PC-3 (cell line): ENCODE data around the gene AKR1B15. TPM values are rescaled to one million over a fixed set of nuclear protein-coding genes. Genes with fewer than 3 reads are reported as not detected.
A peak's percentile ranks its signal among the peaks of the same experiment; 100 is the strongest.
"Not testable (repeated sequence)": the region's sequence is repeated elsewhere in the genome, so short reads cannot be mapped to it uniquely, and the experiment has no call there.

ENCODE experiments used
- ATAC-seq: fragments of 200-7000 bp; cut with Tn5 transposase; 2 replicates; pipeline ENCODE4 v1.9.1; 2020; ENCODE audit warnings: mild to moderate bottlenecking, moderate library complexity
- BruUV-seq: library from RNA; stranded (reverse); fragments of 400-500 nt; replicated peaks from 2 replicates; lab custom pipeline; 2021; lab: Mats Ljungman, UMichigan
- CTCF ChIA-PET: fragments of 300-600 bp; sonication (Branson Sonifier 250); formaldehyde crosslinking; loops from one replicate; lab custom pipeline; 2022; ENCODE audit warnings: antibody characterized with exemption; lab: Charles Lee
- POLR2A ChIA-PET: fragments of 300-600 bp; sonication (Branson Sonifier 250); formaldehyde crosslinking; loops from one replicate; lab custom pipeline; 2022; ENCODE audit warnings: antibody characterized with exemption; ENCODE audit not compliant: unreplicated experiment; lab: Charles Lee
- DNase-seq: peaks from one replicate; pipeline ENCODE4 v3.0.0-alpha.2; 2015
- H2AFZ ChIP-seq: fragments of 300-600 bp; sonication (generic); 2 replicates; pipeline ENCODE4 v1.6.0; 2016; ENCODE audit warnings: antibody characterized with exemption, low read length
- H3F3A ChIP-seq: fragments of 300-600 bp; sonication (generic); one replicate; pipeline ENCODE4 v1.6.0; 2017; ENCODE audit warnings: antibody characterized with exemption, low read length, control low read depth, mild to moderate bottlenecking; ENCODE audit not compliant: unreplicated experiment
- H3K27ac ChIP-seq: fragments of 300-600 bp; sonication (generic); 2 replicates; pipeline ENCODE4 v1.5.1; 2016; ENCODE audit warnings: mild to moderate bottlenecking, low read length
- H3K27me3 ChIP-seq: fragments of 300-600 bp; sonication (generic); 2 replicates; pipeline ENCODE4 v1.6.1; 2016; ENCODE audit warnings: low read length, mixed read lengths
- H3K36me3 ChIP-seq: fragments of 300-600 bp; sonication (generic); 2 replicates; pipeline ENCODE4 v1.6.1; 2016; ENCODE audit warnings: low read depth, mixed run types, low read length, mixed read lengths
- H3K4me1 ChIP-seq: fragments of 300-600 bp; sonication (generic); 2 replicates; pipeline ENCODE4 v1.5.1; 2016; ENCODE audit warnings: low read length; ENCODE audit not compliant: insufficient read depth
- H3K4me2 ChIP-seq: fragments of 300-600 bp; sonication (generic); 2 replicates; pipeline ENCODE4 v1.6.0; 2016; ENCODE audit warnings: low read length
- H3K4me3 ChIP-seq: fragments of 300-600 bp; sonication (generic); 2 replicates; pipeline ENCODE4 v1.5.1; 2016; ENCODE audit warnings: mild to moderate bottlenecking, low read length, mixed read lengths
- H3K79me2 ChIP-seq: fragments of 300-600 bp; sonication (generic); 2 replicates; pipeline ENCODE4 v1.6.1; 2017; ENCODE audit warnings: low read length, mixed read lengths
- H3K9ac ChIP-seq: fragments of 300-600 bp; sonication (generic); 2 replicates; pipeline ENCODE4 v1.6.0; 2016; ENCODE audit warnings: mild to moderate bottlenecking, low read length
- H3K9me2 ChIP-seq: fragments of 300-600 bp; sonication (generic); replicated peaks from 2 replicates; pipeline ENCODE4 v1.6.1; 2016; ENCODE audit warnings: mixed run types, low read length, mixed read lengths
- H3K9me3 ChIP-seq: fragments of 300-600 bp; sonication (generic); 2 replicates; pipeline ENCODE4 v1.6.1; 2016; ENCODE audit warnings: low read length, mixed read lengths
- H4K20me1 ChIP-seq: fragments of 300-600 bp; sonication (generic); 2 replicates; pipeline ENCODE4 v1.6.1; 2016; ENCODE audit warnings: low read length, mixed read lengths
- EZH2 ChIP-seq: fragments of 300-600 bp; sonication (generic); IDR thresholded peaks from one replicate; pipeline ENCODE4 v1.6.1; 2017; ENCODE audit warnings: antibody characterized with exemption, mild to moderate bottlenecking, low read length; ENCODE audit not compliant: unreplicated experiment
- EZH2phosphoT487 ChIP-seq: fragments of 300-600 bp; sonication (generic); IDR thresholded peaks from 2 replicates; pipeline ENCODE4 v1.6.1; 2018; ENCODE audit warnings: mild to moderate bottlenecking, antibody characterized with exemption, low read length, borderline replicate concordance
- intact Hi-C: fragments of 100-400 bp; cut with micrococcal nuclease; formaldehyde crosslinking; loops from 2 replicates; pipeline ENCODE4 v1.9.0; 2023
- total RNA-seq: library from RNA; depleted of rRNA; stranded (reverse); fragments of >200 nt; gene quantifications from 2 replicates; pipeline ENCODE4 v1.2.3, GENCODE V29; 2014
- TF ChIP-seq, protein P1 (sequence below): fragments of 300-600 bp; sonication (generic); conservative IDR thresholded peaks from 2 replicates; pipeline ENCODE4 v1.5.1; 2017; ENCODE audit warnings: antibody characterized with exemption, low read depth, mild to moderate bottlenecking, low read length

Gene AKR1B15
- total RNA-seq, 1 experiment from 2014 or later = 0.40 TPM

DNA sequence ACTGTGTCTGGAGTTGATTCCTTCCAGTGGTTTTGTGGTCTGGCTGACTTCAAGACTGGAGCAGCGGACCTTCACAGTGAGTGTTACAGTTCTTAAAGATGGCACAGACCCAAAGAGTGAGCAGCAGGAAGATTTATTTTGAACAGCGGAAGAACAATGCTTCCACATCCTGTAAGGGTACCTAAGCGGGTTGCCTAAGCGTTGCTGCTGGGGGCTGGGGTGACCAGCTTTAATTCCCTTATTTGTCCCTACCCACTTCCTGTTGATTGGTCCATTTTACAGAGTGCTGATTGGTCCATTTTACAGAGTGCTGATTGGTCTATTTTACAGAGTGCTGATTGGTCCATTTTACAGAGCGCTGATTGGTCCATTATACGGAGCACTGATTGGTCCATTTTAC lies 13.2 kb downstream of the AKR1B15 start:
- intact Hi-C loops = no loop called here

DNA sequence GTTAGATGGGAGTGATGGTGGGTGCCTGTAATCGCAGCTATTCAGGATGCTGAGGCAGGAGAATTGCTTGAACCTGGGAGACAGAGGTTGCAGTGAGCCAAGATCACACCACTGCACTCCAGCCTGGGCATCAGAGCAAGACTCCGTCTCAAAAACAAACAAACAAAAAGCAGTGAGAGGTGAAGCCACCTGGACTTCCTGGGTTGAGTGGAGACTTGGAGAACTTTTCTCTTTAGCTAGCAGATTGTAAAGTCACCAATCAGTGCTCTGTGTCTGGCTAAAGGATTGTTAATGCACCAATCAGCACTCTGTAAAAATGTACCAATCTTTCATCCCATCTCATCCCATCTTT lies 14.5 kb downstream of the AKR1B15 start:
- H3K27ac ChIP-seq = peak overlapping the region; percentile 99
- intact Hi-C loops = loop anchor here (1.0 kb wide), 6 partner anchors 16 to 195 kb away; partner anchors contain the start of gene BPGM
- H3K9me2 ChIP-seq, H3K27me3 ChIP-seq, H3K9me3 ChIP-seq, H2AFZ ChIP-seq, DNase-seq, H3K4me3 ChIP-seq, H3K79me2 ChIP-seq, H4K20me1 ChIP-seq, H3K36me3 ChIP-seq, H3F3A ChIP-seq, CTCF ChIA-PET: not testable (repeated sequence)
- H3K4me2 ChIP-seq = peak overlapping the region; percentile 62
- H3K9ac ChIP-seq = peak overlapping the region; percentile 58
- peaks cover 51% of the 10 kb centered on the region for H3K4me1 ChIP-seq
- peak; percentile 8 for ATAC-seq
- POLR2A ChIA-PET = interaction anchor here (0.7 kb wide), 1 partner anchor 97 kb away, joined by 3 read pairs; no protein-coding TSS in a partner anchor
- TSS peak; percentile 24 for BruUV-seq

More for the DNA sequence above, 13.2 kb downstream of the AKR1B15 start:
- Histone ChIP-seq H2AFZ (no peak overlapping the region), H3K79me2 (no peaks in the 10 kb centered on the region), H3K9me3 (no peaks in the 10 kb centered on the region), H3F3A (no peaks in the 10 kb centered on the region), H4K20me1 (no peaks in the 10 kb centered on the region), H3K27ac (peak overlapping the region; percentile 99), H3K36me3 (no peaks in the 10 kb centered on the region), H3K4me3 (no peak overlapping the region), H3K4me1 (peaks cover 57% of the 10 kb centered on the region), H3K9ac (peak overlapping the region; percentile 83), H3K9me2 (no peaks in the 10 kb centered on the region), H3K27me3 (no peaks in the 10 kb centered on the region), H3K4me2 (peak overlapping the region; percentile 84; the same call in 1 of the 2 replicates)
- ChIA-PET POLR2A (no interaction called here), CTCF (no interaction called here)
- no TSS peak for BruUV-seq
- TF ChIP-seq, protein P1, sequence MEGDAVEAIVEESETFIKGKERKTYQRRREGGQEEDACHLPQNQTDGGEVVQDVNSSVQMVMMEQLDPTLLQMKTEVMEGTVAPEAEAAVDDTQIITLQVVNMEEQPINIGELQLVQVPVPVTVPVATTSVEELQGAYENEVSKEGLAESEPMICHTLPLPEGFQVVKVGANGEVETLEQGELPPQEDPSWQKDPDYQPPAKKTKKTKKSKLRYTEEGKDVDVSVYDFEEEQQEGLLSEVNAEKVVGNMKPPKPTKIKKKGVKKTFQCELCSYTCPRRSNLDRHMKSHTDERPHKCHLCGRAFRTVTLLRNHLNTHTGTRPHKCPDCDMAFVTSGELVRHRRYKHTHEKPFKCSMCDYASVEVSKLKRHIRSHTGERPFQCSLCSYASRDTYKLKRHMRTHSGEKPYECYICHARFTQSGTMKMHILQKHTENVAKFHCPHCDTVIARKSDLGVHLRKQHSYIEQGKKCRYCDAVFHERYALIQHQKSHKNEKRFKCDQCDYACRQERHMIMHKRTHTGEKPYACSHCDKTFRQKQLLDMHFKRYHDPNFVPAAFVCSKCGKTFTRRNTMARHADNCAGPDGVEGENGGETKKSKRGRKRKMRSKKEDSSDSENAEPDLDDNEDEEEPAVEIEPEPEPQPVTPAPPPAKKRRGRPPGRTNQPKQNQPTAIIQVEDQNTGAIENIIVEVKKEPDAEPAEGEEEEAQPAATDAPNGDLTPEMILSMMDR = no peak
- TF ChIP-seq EZH2phosphoT487 = no peak
- DNase-seq = peak; percentile 48
- no peak for ATAC-seq

DNA sequence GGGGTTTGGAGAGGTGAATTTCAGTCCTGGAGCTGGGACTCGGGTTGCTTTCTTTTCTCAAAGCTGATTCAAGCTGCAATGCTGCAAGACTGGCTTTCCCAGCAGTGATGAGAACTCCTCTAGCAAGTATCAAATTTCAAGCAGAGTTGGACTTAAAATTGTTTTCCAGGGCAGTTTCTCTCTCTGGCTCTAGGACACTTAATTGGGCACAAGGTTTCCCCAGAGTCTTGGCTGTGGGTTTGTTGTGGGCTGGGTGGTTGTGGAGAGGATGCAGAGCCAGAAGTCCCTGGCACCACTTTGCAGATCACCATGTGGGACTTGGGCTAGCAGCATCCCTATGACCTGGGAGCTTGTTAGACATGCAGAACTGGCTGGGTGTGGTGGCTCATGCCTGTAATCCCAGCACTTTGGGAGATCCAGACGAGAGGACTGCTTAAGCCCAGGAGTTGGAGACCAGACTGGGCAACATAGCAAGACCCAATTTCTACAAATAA lies 16.8 kb downstream of the AKR1B15 start:
- H3K4me3 ChIP-seq = 0 out of 2 replicates have a peak overlapping the region, but pooled peaks have one; percentile 31

More for the DNA sequence above, 16.8 kb downstream of the AKR1B15 start:
- H3K4me2 ChIP-seq = peak overlapping the region; percentile 66
- H3K9me2 ChIP-seq = no peaks in the 10 kb centered on the region
- H3K36me3 ChIP-seq = no peaks in the 10 kb centered on the region
- peak; percentile 63 for DNase-seq
- TF ChIP-seq EZH2 (no peak), EZH2phosphoT487 (no peak)
- TF ChIP-seq, protein P1 = no peak
- no peaks in the 10 kb centered on the region for H4K20me1 ChIP-seq
- peak overlapping the region; percentile 30; the same call in 1 of the 2 replicates for H2AFZ ChIP-seq
- no peaks in the 10 kb centered on the region for H3K9me3 ChIP-seq
- no peak for ATAC-seq
- peak overlapping the region; percentile 63 for H3K27ac ChIP-seq
- no peaks in the 10 kb centered on the region for H3K79me2 ChIP-seq
- no peaks in the 10 kb centered on the region for H3K27me3 ChIP-seq
- peaks cover 45% of the 10 kb centered on the region for H3K4me1 ChIP-seq
- H3K9ac ChIP-seq = no peak overlapping the region
- CTCF ChIA-PET = no interaction called here
- POLR2A ChIA-PET = interaction anchor here (0.7 kb wide), 1 partner anchor 82 kb away, joined by 3 read pairs; no protein-coding TSS in a partner anchor
- no peaks in the 10 kb centered on the region for H3F3A ChIP-seq
- no TSS peak for BruUV-seq
- intact Hi-C loops = no loop called here
